Adrenal gland (tissue), 12 donors: Measurements from ENCODE around the gene CEP78. TPM values are rescaled to one million over a fixed set of nuclear protein-coding genes. Genes with fewer than 3 reads are reported as not detected.
A peak's percentile ranks its signal among the peaks of the same experiment; 100 is the strongest.
"Not testable (repeated sequence)": the region's sequence is repeated elsewhere in the genome, so short reads cannot be mapped to it uniquely, and the experiment has no call there.

ENCODE experiments used
- DNase-seq, 7 donors: peaks; one replicate each; pipeline ENCODE4 v3.0.0-alpha.2; 2019 to 2020
- H3K27ac ChIP-seq, 5 donors: fragments of 200-600 bp; sonication (generic) in 4 of 5; 1 replicate in 3 of 5; 2 replicates in 2 of 5; pipeline versions ENCODE4 v1.5.1 to v1.8.0; 2016 to 2020; ENCODE audit warnings: mild to moderate bottlenecking in 1 of 5
- H3K27me3 ChIP-seq: fragments of 200-600 bp; 2 replicates; pipeline ENCODE4 v1.8.0; 2021
- H3K36me3 ChIP-seq, 2 donors: fragments of 200-600 bp; replicated peaks in 1 of 2; 1 replicate in 1 of 2; 2 replicates in 1 of 2; pipeline versions ENCODE4 v1.5.1 to v1.8.0; 2018 to 2022
- H3K4me1 ChIP-seq, 2 donors: fragments of 200-600 bp; replicated peaks in 1 of 2; 1 replicate in 1 of 2; 2 replicates in 1 of 2; pipeline versions ENCODE4 v1.5.1 to v1.8.0; 2018 to 2021
- H3K4me3 ChIP-seq, 4 donors: fragments of 200-600 bp; sonication (generic) in 3 of 4; one replicate each; pipeline ENCODE4 v1.5.1; 2016 to 2018
- H3K9me3 ChIP-seq, 3 donors: fragments of 200-600 bp; sonication (generic) in 1 of 3; replicated peaks in 1 of 3; 1 replicate in 2 of 3; 2 replicates in 1 of 3; pipeline versions ENCODE4 v1.5.1 to v1.8.0; 2016 to 2021
- POLR2A ChIP-seq, 2 donors: fragments of 450-650 bp; IDR thresholded peaks; one replicate each; pipeline ENCODE4 v1.6.1; 2017; ENCODE audit warnings: antibody characterized with exemption in 2 of 2, mild to moderate bottlenecking in 2 of 2, moderate library complexity in 1 of 2
- WGBS, 4 donors: extraction: QIAGEN DNeasy Blood & Tissue Kit in 2 of 4; methylation state at CpG; one replicate each; pipeline versions ENCODE4 v1.1.5 to v1.1.7; 2013 to 2017; 5-methylcytosine and 5-hydroxymethylcytosine counted together
- intact Hi-C, 2 donors: fragments of 100-400 bp; cut with DNase I; formaldehyde crosslinking; loops; one replicate each; pipeline versions ENCODE4 v1.14.1 to v1.15.0; 2022 to 2023
- polyA plus RNA-seq, 3 donors: library from polyadenylated mRNA; stranded (reverse); fragments of 200-250 nt in 2 of 3; fragments of 350-450 nt in 1 of 3; fragmentation: Illumina TruSeq in 1 of 3; extraction: RNeasy Lipid Tissue Mini Kit (QIAGEN cat#74804) in 1 of 3; gene quantifications; one replicate each; pipeline ENCODE4 v1.2.3, GENCODE V29; 2013 to 2014
- total RNA-seq, 9 donors: library from RNA; depleted of rRNA in 4 of 9; stranded (reverse); fragments of >200 nt in 4 of 9; fragments of 120-200 nt in 1 of 9; fragmentation: NEBNext Ultra II Directional in 1 of 9; extraction: Animal tissue kit (Norgen Biotek cat#: 25700) in 1 of 9; gene quantifications; one replicate each; pipeline versions ENCODE4 v1.1.0 to v1.2.4, GENCODE V29; 2013 to 2023
- TF ChIP-seq, protein P1 (sequence below), 6 experiments: fragments of 450-650 bp in 4 of 6; fragments of 200-600 bp in 2 of 6; sonication (generic) in 1 of 6; IDR thresholded peaks; 1 replicate in 5 of 6; 2 replicates in 1 of 6; pipeline versions ENCODE4 v1.5.1 to v1.8.0; 2016 to 2021; ENCODE audit warnings: antibody characterized with exemption in 6 of 6, mild to moderate bottlenecking in 2 of 6, moderate library complexity in 1 of 6
- donor health status: healthy with polysubstance abuse.
- donor health status: Bipolar disorder and iron deficiency.
- donor health status: DM: yes; HTN: yes; CAD: no.
- donor health status: DM: no; HTN: no; CAD: no.
- donor health status: DM: no; HTN: no; CAD: no.
- donor health status: DM: yes; HTN: yes; CAD: no.

The CEP78 gene
- total and polyA plus RNA-seq, 12 donors, result 5.5 to 18.5 (median 10.0) TPM

DNA sequence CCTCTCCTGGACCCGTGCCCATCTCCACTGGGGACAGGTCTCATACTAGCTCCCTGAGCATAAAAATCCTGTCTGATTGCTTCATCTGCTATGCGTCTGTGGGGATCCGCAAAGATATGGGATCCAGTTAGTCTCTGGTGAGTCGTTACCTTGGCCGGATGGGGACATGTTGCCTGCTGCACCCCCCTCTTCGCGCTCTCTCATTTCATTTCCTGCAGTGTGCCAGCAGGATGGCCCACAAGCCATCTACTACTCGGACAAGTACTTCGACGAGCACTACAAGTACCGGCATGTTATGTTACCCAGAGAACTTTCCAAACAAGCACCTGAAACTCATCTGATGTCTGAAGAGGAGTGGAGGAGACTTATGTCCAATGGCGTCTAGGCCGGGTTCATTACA, 17.0 kb upstream of the CEP78 start:
- H3K36me3 ChIP-seq, result no peaks in the 10 kb centered on the region
- H3K27me3 ChIP-seq, result no peaks in the 10 kb centered on the region
- H3K4me3 ChIP-seq, result no peak overlapping the region
- no peak for DNase-seq
- H3K4me1 ChIP-seq, result no peaks in the 10 kb centered on the region
- no peaks in the 10 kb centered on the region for H3K9me3 ChIP-seq
- TF ChIP-seq POLR2A (IDR thresholded peaks at IDR 0.05), result no peak
- TF ChIP-seq, protein P1, sequence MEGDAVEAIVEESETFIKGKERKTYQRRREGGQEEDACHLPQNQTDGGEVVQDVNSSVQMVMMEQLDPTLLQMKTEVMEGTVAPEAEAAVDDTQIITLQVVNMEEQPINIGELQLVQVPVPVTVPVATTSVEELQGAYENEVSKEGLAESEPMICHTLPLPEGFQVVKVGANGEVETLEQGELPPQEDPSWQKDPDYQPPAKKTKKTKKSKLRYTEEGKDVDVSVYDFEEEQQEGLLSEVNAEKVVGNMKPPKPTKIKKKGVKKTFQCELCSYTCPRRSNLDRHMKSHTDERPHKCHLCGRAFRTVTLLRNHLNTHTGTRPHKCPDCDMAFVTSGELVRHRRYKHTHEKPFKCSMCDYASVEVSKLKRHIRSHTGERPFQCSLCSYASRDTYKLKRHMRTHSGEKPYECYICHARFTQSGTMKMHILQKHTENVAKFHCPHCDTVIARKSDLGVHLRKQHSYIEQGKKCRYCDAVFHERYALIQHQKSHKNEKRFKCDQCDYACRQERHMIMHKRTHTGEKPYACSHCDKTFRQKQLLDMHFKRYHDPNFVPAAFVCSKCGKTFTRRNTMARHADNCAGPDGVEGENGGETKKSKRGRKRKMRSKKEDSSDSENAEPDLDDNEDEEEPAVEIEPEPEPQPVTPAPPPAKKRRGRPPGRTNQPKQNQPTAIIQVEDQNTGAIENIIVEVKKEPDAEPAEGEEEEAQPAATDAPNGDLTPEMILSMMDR (IDR thresholded peaks at IDR 0.05), result no peak
- H3K27ac ChIP-seq, result no peak overlapping the region
- WGBS, 4 donors, result 82 to 89% (median 88%) methylated on average over 11 to 13 of the region's 13 CpGs
- intact Hi-C loops, result no loop called here

- peak in 3 of 7 donors; percentile 24 to 56 (median 41) for DNase-seq
- Histone ChIP-seq H3K9me3 (no peaks in the 10 kb centered on the region), H3K27me3 (no peaks in the 10 kb centered on the region), H3K4me3 (no peak overlapping the region), H3K4me1 (no peaks in the 10 kb centered on the region), H3K36me3 (no peaks in the 10 kb centered on the region), H3K27ac (no peak overlapping the region)
- intact Hi-C loops, result no loop called here
- no peak for TF ChIP-seq POLR2A (IDR thresholded peaks at IDR 0.05)
- TF ChIP-seq, protein P1 (IDR thresholded peaks at IDR 0.05), result no peak
- 23 to 43% (median 30%) methylated on average over 2 of the region's 2 CpGs for WGBS, 4 donors
These were observed 14.4 kb upstream of the CEP78 start for GRCh38 chr9:78221425-78221824.

DNA sequence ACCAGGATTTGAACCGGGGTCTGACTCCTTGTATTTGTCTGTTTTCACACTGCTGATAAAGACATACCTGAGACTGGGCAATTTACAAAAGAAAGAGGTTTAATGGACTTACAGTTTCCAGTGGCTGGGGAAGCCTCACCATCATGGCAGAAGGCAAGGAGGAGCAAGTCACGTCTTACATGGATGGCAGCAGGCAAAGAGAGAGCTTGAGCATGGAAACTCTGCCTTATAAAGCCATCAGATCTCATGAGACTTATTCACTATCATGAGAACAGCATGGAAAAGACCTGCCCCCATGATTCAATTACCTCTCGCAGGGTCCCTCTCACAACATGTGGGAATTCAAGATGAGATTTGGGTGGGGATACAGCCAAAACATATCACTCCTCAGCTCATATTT, 14.0 kb upstream of the CEP78 start:
- H3K9me3 ChIP-seq, H3K27ac ChIP-seq, DNase-seq, H3K4me3 ChIP-seq, H3K27me3 ChIP-seq, intact Hi-C loops, H3K36me3 ChIP-seq, H3K4me1 ChIP-seq: not testable (repeated sequence)
- WGBS, 4 donors, result 89 to 94% (median 91%) methylated on average over 3 of the region's 3 CpGs

- intact Hi-C loops, result no loop called here
- no peak overlapping the region for H3K4me3 ChIP-seq
- no peaks in the 10 kb centered on the region for H3K36me3 ChIP-seq
- DNase-seq, result no peak
- no peak overlapping the region for H3K27ac ChIP-seq
- H3K9me3 ChIP-seq, result peaks cover 0 to 4% (median 0%) of the 10 kb centered on the region in 3 donors
- H3K27me3 ChIP-seq, result no peaks in the 10 kb centered on the region
- no peak for TF ChIP-seq POLR2A (IDR thresholded peaks at IDR 0.05)
- TF ChIP-seq, protein P1 (IDR thresholded peaks at IDR 0.05), result no peak
- peaks cover 4 to 7% of the 10 kb centered on the region in 2 donors for H3K4me1 ChIP-seq
- 75 to 86% (median 83%) methylated on average over 3 of the region's 3 CpGs for WGBS, 4 donors
These were observed 5.1 kb upstream of the CEP78 start for GRCh38 chr9:78230761-78231160.

- WGBS, 4 donors, result 94 to 95% (median 95%) methylated on average over 5 of the region's 5 CpGs
- intact Hi-C loops, result not testable (repeated sequence)
- peaks cover 7 to 12% of the 10 kb centered on the region in 2 donors for H3K4me1 ChIP-seq
These were observed 3.4 kb upstream of the CEP78 start for GRCh38 chr9:78232471-78232870.

More at GRCh38 chr9:78232471-78232870, 3.4 kb upstream of the CEP78 start:
- H3K36me3 ChIP-seq, DNase-seq, H3K4me3 ChIP-seq, H3K9me3 ChIP-seq, H3K27me3 ChIP-seq, H3K27ac ChIP-seq: not testable (repeated sequence)
